ENCODE results near the gene PNLIPRP3. TPM values are rescaled to one million over a fixed set of nuclear protein-coding genes. Genes with fewer than 3 reads are reported as not detected.

Gene PNLIPRP3
- total RNA-seq, 2 donors from 2014 or later = not detected

DNA sequence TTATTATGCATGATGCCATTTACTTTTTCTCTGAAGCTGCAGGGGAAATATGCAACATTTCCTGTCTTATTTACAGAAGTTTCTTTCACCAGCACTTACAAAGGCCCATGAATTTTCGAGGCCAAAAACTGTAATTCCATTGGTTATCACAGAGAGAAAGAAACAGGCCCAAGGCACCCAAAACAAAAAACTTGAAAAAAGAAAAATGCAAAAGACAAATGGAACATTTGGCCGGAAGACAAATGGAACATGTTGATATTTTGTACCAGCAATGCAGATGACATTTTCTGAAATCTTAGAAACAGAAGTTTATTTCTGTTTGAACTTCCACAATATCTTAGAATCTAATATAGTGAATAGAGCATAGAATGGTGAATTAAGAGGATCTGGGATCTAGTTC, 61.8 kb downstream of the PNLIPRP3 start:
- TF ChIP-seq, protein P1, sequence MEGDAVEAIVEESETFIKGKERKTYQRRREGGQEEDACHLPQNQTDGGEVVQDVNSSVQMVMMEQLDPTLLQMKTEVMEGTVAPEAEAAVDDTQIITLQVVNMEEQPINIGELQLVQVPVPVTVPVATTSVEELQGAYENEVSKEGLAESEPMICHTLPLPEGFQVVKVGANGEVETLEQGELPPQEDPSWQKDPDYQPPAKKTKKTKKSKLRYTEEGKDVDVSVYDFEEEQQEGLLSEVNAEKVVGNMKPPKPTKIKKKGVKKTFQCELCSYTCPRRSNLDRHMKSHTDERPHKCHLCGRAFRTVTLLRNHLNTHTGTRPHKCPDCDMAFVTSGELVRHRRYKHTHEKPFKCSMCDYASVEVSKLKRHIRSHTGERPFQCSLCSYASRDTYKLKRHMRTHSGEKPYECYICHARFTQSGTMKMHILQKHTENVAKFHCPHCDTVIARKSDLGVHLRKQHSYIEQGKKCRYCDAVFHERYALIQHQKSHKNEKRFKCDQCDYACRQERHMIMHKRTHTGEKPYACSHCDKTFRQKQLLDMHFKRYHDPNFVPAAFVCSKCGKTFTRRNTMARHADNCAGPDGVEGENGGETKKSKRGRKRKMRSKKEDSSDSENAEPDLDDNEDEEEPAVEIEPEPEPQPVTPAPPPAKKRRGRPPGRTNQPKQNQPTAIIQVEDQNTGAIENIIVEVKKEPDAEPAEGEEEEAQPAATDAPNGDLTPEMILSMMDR (IDR thresholded peaks at IDR 0.05) = no peak
- no peak for TF ChIP-seq POLR2A (IDR thresholded peaks at IDR 0.05)
- Histone ChIP-seq H3K27ac (no peak overlapping the region), H3K4me3 (no peak overlapping the region), H3K27me3 (no peaks in the 10 kb centered on the region), H3K36me3 (replicated peaks in 1 of 2; ENCODE audit: insufficient read depth in 1 of 2, low read depth in 2 of 2) (no peaks in the 10 kb centered on the region), H3K4me1 (no peaks in the 10 kb centered on the region), H3K9me3 (no peaks in the 10 kb centered on the region)
- ATAC-seq (no peak), DNase-seq (no peak)
- WGBS, 2 donors = 67 to 73% methylated on average over 2 of the region's 2 CpGs
- intact Hi-C loops (cut with DNase I) = no loop called here

DNA sequence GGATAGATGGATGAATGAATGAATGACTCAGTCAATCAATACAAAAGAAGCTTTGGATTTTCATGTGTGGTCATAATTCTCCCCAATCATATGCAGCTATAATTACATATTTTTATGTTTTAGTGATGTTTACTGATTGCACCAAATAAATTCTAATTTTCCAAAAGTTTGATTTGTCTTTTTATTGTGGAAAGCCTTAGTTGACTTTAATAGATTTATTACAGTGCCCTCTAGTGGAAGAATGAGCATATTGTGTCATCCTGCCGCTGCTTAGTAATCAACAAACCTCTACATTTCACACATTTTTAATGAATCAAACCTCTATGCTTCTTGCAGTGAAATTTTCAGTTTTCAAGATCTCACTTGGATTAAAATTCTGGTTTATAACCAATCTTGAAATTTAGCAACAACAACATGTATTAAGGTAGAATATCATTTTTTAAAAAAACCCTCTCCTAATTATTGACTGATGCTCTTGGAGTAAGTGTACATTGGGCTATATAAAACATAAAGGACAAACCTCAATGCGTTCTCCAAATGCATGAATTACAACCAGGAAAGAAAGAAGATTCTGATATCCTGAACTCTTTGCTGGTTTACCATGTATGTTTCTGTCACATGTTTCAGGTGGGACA, 62.5 kb downstream of the PNLIPRP3 start:
- peak; percentile 52 for ATAC-seq
- TF ChIP-seq, protein P1 (IDR thresholded peaks at IDR 0.05) = peak; percentile 25 to 87 (median 60)
- no peak for TF ChIP-seq POLR2A (IDR thresholded peaks at IDR 0.05)
- 11 to 12% methylated on average over 2 of the region's 2 CpGs for WGBS, 2 donors

DNA sequence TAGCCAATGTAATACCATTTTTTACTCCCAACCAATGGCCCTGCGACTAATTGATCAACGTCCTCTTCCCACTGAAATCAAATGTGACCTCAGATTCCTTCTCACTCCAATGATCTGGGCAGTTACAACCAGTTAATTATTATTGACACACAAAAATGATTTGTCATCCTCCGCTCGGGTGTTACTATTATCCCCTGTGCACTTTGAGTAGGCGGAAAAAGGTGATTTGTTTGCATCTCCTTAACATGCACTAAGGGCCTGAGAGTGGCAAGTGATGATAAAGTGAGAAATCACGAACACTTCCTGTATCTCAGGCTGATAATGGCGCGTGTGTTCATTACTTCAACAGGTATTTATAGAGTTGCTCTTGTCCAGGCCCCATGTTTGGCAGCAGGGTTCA, 77.1 kb downstream of the PNLIPRP3 start:
- H3K36me3 ChIP-seq (replicated peaks in 1 of 2; ENCODE audit: insufficient read depth in 1 of 2, low read depth in 2 of 2) = no peaks in the 10 kb centered on the region
- ATAC-seq (no peak), DNase-seq (no peak)
- TF ChIP-seq, protein P1 (IDR thresholded peaks at IDR 0.05) = no peak
- no peak for TF ChIP-seq POLR2A (IDR thresholded peaks at IDR 0.05)
- intact Hi-C loops (cut with DNase I) = no loop called here
- no peaks in the 10 kb centered on the region for H3K27me3 ChIP-seq
- no peak overlapping the region for H3K27ac ChIP-seq
- H3K9me3 ChIP-seq = no peaks in the 10 kb centered on the region
- WGBS, 2 donors = 59 to 63% methylated on average over 8 of the region's 8 CpGs
- no peaks in the 10 kb centered on the region for H3K4me1 ChIP-seq
- no peak overlapping the region for H3K4me3 ChIP-seq

More for the DNA sequence above, 62.5 kb downstream of the PNLIPRP3 start:
- H3K9me3 ChIP-seq = no peaks in the 10 kb centered on the region
- DNase-seq = no peak
- intact Hi-C loops (cut with DNase I) = no loop called here
- no peaks in the 10 kb centered on the region for H3K27me3 ChIP-seq
- H3K27ac ChIP-seq = no peak overlapping the region
- H3K4me1 ChIP-seq = no peaks in the 10 kb centered on the region
- H3K4me3 ChIP-seq = no peak overlapping the region
- no peaks in the 10 kb centered on the region for H3K36me3 ChIP-seq (replicated peaks in 1 of 2; ENCODE audit: insufficient read depth in 1 of 2, low read depth in 2 of 2)

DNA sequence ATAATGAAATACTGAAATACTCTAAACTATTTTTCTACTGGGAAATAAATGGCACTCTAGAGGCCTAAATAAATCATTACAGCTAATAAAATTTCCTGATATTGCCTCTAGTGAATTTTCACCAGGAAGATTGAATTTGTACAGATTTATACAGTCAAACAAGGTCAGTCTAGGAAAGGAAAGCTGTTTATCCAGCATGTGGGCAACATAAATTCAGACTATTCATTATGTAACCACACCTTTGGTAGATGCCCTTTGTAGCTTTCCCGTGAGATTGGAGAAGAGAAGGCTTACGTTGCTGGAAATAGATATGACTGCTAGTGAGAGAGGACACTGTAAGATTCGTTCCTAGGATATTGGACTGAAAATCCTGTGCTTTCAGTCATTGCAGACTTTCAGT, 82.9 kb downstream of the PNLIPRP3 start:
- intact Hi-C loops (cut with DNase I) = no loop called here
- TF ChIP-seq, protein P1 (IDR thresholded peaks at IDR 0.05) = no peak
- no peak for TF ChIP-seq POLR2A (IDR thresholded peaks at IDR 0.05)
- no peak overlapping the region for H3K27ac ChIP-seq
- H3K4me3 ChIP-seq = no peak overlapping the region
- H3K4me1 ChIP-seq = peaks cover 9% of the 10 kb centered on the region
- H3K36me3 ChIP-seq (replicated peaks in 1 of 2; ENCODE audit: insufficient read depth in 1 of 2, low read depth in 2 of 2) = no peaks in the 10 kb centered on the region
- H3K27me3 ChIP-seq = no peaks in the 10 kb centered on the region
- no peaks in the 10 kb centered on the region for H3K9me3 ChIP-seq
- 35 to 44% methylated on average over 3 of the region's 3 CpGs for WGBS, 2 donors
- ATAC-seq = no peak
- DNase-seq = no peak

DNA sequence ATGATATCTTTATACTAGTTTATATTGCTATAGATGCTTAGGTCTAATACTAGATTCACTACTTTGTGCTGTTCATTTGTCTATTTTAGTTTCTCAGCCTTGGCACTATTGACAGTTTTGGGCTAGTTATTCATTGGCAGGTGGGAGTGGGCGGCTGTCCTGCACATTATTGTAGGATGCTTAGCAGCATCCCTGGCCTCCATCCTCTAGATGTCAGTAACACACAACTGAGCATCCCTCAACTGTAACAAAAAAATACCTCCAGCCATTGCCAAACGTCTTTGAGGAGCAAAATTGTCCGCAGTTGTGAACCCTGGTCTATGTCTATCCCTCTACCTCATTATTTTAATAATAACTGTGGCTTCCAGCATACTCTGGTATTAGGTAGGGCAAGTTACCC, 83.7 kb downstream of the PNLIPRP3 start:
- H3K27ac ChIP-seq = no peak overlapping the region
- DNase-seq (peak; percentile 24 to 53 (median 36)), ATAC-seq (peak; percentile 79)
- no peak for TF ChIP-seq POLR2A (IDR thresholded peaks at IDR 0.05)
- TF ChIP-seq, protein P1 (IDR thresholded peaks at IDR 0.05) = peak; percentile 14 to 59 (median 37)
- H3K4me1 ChIP-seq = peaks cover 9% of the 10 kb centered on the region
- H3K9me3 ChIP-seq = no peaks in the 10 kb centered on the region
- H3K4me3 ChIP-seq = no peak overlapping the region
- H3K36me3 ChIP-seq (replicated peaks in 1 of 2; ENCODE audit: insufficient read depth in 1 of 2, low read depth in 2 of 2) = no peaks in the 10 kb centered on the region
- intact Hi-C loops (cut with DNase I) = no loop called here
- 35 to 40% methylated on average over 3 of the region's 3 CpGs for WGBS, 2 donors
- no peaks in the 10 kb centered on the region for H3K27me3 ChIP-seq

All from body of pancreas (tissue), 4 donors.